ENCODE measurements around the gene STAC3. TPM values are rescaled to one million over a fixed set of nuclear protein-coding genes. Genes with fewer than 3 reads are reported as not detected.

Gene STAC3
- total RNA-seq, 2 experiments from 2014 or later, result 2.0 to 3.0 TPM

DNA sequence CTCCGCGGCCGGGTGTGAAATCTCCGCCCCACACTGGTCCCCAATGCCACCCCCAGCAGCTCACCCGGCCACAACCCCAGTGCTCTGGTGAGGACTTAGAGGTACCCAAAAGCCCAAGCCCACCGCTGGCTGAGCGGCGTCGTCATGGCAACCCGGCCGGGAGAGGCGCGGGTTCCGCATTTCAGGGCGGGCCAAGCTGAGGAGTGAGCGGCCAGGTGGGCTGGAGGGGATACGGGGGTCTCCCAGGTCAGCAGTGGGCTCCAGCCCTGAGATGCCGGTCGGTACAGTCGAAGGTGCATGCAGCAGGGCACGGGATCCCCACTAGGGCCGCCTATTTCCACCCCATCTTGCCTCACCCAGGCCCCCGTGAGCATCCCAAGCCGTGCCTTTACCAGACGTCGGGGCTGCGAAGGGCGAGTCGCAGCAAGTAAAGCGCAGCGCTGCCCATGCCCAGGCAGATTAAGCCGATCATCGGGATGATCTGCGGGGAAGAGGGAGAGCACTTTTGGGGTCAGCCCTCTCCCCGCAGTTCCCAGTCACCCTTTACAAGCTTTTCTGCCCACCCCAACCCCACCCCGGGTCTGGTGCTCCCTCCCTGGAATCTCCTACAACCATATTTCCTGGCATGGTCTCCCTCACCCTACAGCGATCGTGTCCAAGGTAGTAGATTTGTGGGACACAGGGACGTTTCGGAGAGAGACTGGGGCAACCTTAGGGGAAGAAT is 14.6 kb downstream of the STAC3 start:
- Histone ChIP-seq H3K27me3 (ENCODE audit: control insufficient read depth in 1 of 2, insufficient read depth in 2 of 2, low read length in 2 of 2) (peaks cover 39 to 41% of the 10 kb centered on the region in 2 experiments), H3K9me3 (ENCODE audit: control insufficient read depth in 1 of 2, insufficient read depth in 1 of 2, low read length in 2 of 2) (peaks cover 0 to 24% of the 10 kb centered on the region in 2 experiments), H3K4me3 (ENCODE audit: low read length) (no peak overlapping the region), H3K4me1 (ENCODE audit: insufficient read depth, low read length) (peaks cover 73% of the 10 kb centered on the region), H3K36me3 (ENCODE audit: insufficient read depth, low read length) (peaks cover 34% of the 10 kb centered on the region), H3K27ac (ENCODE audit: low read depth in 1 of 2, low read length in 2 of 2) (no peak overlapping the region)
- peak in 1 of 14 experiments; percentile 33 for DNase-seq
- Mint-ChIP-seq H3K27me3 (peaks cover 53% of the 10 kb centered on the region), H3K36me3 (ENCODE audit: low read depth) (peaks cover 33% of the 10 kb centered on the region), H3K9me3 (no peaks in the 10 kb centered on the region), H3K27ac (no peak overlapping the region), H3K4me3 (peak overlapping the region; percentile 65), H3K4me1 (ENCODE audit: low read depth) (peaks cover 69% of the 10 kb centered on the region)
- ChIA-PET POLR2A (interaction anchor here (1.2 kb wide), 1 partner anchor 10 kb away, joined by 5 read pairs; no protein-coding TSS in a partner anchor), CTCF (interaction anchor here (6.0 kb wide), 1 partner anchor 8 kb away, joined by 127 read pairs; the partner anchor contains the start of gene SHMT2)
- ATAC-seq (ENCODE audit: poor library complexity), result no peak
- intact Hi-C loops (cut with DNase I, micrococcal nuclease), result loop anchor here in 1 of 2 experiments (5.0 kb wide), 1 partner anchor 109 kb away; the partner anchor contains the start of gene LRP1
- TF ChIP-seq CTCF (IDR thresholded peaks at IDR 0.05), result no peak

- Histone ChIP-seq H3K4me1 (ENCODE audit: insufficient read depth, low read length) (peaks cover 73% of the 10 kb centered on the region), H3K36me3 (ENCODE audit: insufficient read depth, low read length) (peaks cover 39% of the 10 kb centered on the region), H3K4me3 (ENCODE audit: low read length) (no peak overlapping the region), H3K27ac (ENCODE audit: low read depth in 1 of 2, low read length in 2 of 2) (no peak overlapping the region), H3K9me3 (ENCODE audit: control insufficient read depth in 1 of 2, insufficient read depth in 1 of 2, low read length in 2 of 2) (peaks cover 0 to 19% of the 10 kb centered on the region in 2 experiments), H3K27me3 (ENCODE audit: control insufficient read depth in 1 of 2, insufficient read depth in 2 of 2, low read length in 2 of 2) (peaks cover 33 to 35% of the 10 kb centered on the region in 2 experiments)
- H3K4me1 Mint-ChIP-seq (ENCODE audit: low read depth), result peaks cover 64% of the 10 kb centered on the region
- H3K9me3 Mint-ChIP-seq, result no peaks in the 10 kb centered on the region
- ATAC-seq (ENCODE audit: poor library complexity) (no peak), DNase-seq (peak in 1 of 14 experiments; percentile 9)
- no peak overlapping the region for H3K4me3 Mint-ChIP-seq
- ChIA-PET CTCF (interaction anchor here (6.0 kb wide), 1 partner anchor 8 kb away, joined by 127 read pairs; the partner anchor contains the start of gene SHMT2), POLR2A (no interaction called here)
- H3K36me3 Mint-ChIP-seq (ENCODE audit: low read depth), result peaks cover 34% of the 10 kb centered on the region
- intact Hi-C loops (cut with DNase I, micrococcal nuclease), result loop anchor here in 1 of 2 experiments (5.0 kb wide), 1 partner anchor 108 kb away; the partner anchor contains the start of gene LRP1
- TF ChIP-seq CTCF (IDR thresholded peaks at IDR 0.05), result no peak
- H3K27ac Mint-ChIP-seq, result no peak overlapping the region
- H3K27me3 Mint-ChIP-seq, result peaks cover 46% of the 10 kb centered on the region
Measured at GRCh38 chr12:57235728-57236131, 15.3 kb downstream of the STAC3 start.

DNA sequence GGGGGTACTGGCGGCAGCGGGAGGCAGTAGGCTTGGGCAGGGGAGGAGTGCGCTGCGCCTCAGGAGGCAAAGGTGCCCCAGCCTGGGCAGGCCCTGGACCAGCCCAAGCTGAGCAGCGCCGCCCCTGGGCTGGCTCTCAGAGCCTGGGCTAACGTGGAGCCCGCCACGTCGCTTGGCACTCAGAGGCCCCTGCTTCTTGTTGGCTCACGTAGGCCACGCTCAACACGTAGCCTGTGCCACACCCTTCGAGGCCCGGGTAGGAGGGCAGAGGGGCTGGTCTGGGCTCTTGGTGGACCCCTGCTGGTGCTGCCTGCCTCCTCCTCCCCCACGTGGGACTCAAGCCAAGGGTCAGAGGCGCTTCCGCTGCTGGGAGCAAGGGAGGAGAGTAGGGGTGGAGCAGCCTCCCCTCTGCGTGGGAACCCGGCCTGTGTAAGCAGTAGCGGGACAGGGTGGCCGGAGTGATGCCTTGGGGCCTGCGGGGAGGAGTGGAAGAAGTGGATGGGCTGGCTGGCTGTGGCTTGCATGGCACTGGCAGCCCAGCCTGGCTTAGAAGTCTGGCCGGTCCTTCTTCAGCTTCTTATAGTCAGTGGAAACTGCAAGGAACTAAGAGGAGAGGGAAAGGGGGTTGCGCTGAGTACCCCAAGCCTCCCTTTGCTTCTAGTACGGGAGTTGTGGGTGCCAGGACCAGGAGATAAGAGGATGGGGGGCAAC is 15.8 kb downstream of the STAC3 start:
- Histone ChIP-seq H3K9me3 (ENCODE audit: control insufficient read depth in 1 of 2, insufficient read depth in 1 of 2, low read length in 2 of 2) (peaks cover 0 to 19% of the 10 kb centered on the region in 2 experiments), H3K4me3 (ENCODE audit: low read length) (no peak overlapping the region), H3K4me1 (ENCODE audit: insufficient read depth, low read length) (peaks cover 73% of the 10 kb centered on the region), H3K27me3 (ENCODE audit: control insufficient read depth in 1 of 2, insufficient read depth in 2 of 2, low read length in 2 of 2) (peaks cover 33% of the 10 kb centered on the region in 2 experiments), H3K36me3 (ENCODE audit: insufficient read depth, low read length) (peaks cover 39% of the 10 kb centered on the region), H3K27ac (ENCODE audit: low read depth in 1 of 2, low read length in 2 of 2) (no peak overlapping the region)
- ChIA-PET POLR2A (no interaction called here), CTCF (interaction anchor here (6.0 kb wide), 1 partner anchor 7 kb away, joined by 127 read pairs; the partner anchor contains the start of gene SHMT2)
- no peak overlapping the region for H3K4me3 Mint-ChIP-seq
- peaks cover 41% of the 10 kb centered on the region for H3K27me3 Mint-ChIP-seq
- no peak for TF ChIP-seq CTCF (IDR thresholded peaks at IDR 0.05)
- ATAC-seq (ENCODE audit: poor library complexity), result no peak
- peak overlapping the region; percentile 65 for H3K27ac Mint-ChIP-seq
- intact Hi-C loops (cut with DNase I, micrococcal nuclease), result loop anchor here in 1 of 2 experiments (5.0 kb wide), 1 partner anchor 108 kb away; the partner anchor contains the start of gene LRP1
- H3K36me3 Mint-ChIP-seq (ENCODE audit: low read depth), result peaks cover 40% of the 10 kb centered on the region
- H3K4me1 Mint-ChIP-seq (ENCODE audit: low read depth), result peaks cover 64% of the 10 kb centered on the region
- no peaks in the 10 kb centered on the region for H3K9me3 Mint-ChIP-seq
- DNase-seq, result peak in 2 of 14 experiments; percentile 22 to 24

Measured in CD4-positive, alpha-beta T cell (primary cell).